NAMALWA (cell line): ENCODE data around the gene EN1.

ENCODE experiments used
- DNase-seq: peaks from one replicate; pipeline ENCODE4 v3.0.0-alpha.2; 2015; ENCODE audit warnings: low spot score

EN1 gene

DNA sequence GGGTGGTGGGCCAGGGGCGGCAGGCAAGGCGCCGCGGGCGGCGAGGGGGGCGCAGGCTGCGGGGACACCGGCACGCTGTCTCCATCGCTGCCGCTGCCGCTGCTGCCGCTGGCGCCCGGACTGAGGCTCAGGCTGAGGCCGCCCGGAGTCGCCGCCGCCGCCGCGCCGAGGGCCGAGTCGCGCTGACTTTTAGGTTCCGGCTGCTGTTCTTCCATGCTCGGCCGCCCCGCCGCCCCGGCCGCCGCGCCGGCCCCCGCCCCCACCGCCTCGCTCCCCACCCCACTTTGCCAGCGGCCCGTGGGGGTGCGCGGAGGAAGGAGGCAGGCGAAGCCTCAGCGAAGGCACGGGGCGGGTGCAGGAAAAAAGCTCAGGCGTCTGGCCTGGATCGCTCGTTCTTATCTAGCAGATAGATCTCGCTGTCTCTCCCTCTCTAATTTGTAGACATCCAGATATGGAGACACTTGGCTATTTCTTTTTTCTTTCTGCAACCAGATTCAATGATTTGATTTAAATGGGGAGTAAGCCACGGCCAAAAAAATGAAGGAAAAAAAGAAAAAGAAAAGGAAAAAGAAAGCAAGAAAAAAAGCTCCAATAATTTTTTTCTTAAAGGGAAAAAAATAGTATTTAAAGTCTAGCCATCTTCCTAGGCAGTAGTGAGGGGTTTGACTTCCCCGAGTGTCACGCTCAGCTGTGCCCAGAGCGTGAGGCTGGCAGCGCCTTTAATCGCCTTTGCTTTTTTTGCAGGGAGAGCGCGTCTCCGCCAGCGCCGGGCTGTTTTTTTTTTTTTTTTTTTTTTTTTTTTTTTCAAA lies at the start of gene EN1:
TSS of gene EN1 (minus strand) at position 696 of the 809 bp plus-strand sequence. CDS start at position 215, 481 bp downstream.
- no peak for DNase-seq

GRCh38 chr2:118893100-118893499 lies 45.7 kb upstream of the EN1 start:
- DNase-seq = no peak

- no peak for DNase-seq
Measured at GRCh38 chr2:118889995-118890394, 42.5 kb upstream of the EN1 start.

DNA sequence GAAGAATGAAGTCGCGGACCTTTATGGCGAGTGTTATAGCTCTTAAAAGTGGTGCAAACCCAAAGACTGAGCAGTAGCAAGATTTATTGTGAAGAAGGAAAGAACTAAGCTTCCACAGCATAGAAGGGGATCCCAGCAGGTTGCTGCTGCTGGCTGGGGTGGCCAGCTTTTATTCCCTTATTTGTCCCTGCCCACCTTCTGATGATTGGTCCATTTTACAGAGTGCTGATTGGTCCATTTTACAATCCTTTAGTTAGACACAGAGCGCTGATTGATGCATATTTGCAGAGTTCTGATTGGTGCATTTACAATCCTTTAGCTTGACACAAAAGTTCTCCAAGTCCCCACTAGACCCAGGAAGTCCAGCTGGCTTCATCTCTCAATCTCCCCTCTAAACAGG lies 36.3 kb upstream of the EN1 start:
- DNase-seq = no peak

- DNase-seq = peak; percentile 86
Measured at GRCh38 chr2:118882693-118883336, 35.4 kb upstream of the EN1 start.

DNA sequence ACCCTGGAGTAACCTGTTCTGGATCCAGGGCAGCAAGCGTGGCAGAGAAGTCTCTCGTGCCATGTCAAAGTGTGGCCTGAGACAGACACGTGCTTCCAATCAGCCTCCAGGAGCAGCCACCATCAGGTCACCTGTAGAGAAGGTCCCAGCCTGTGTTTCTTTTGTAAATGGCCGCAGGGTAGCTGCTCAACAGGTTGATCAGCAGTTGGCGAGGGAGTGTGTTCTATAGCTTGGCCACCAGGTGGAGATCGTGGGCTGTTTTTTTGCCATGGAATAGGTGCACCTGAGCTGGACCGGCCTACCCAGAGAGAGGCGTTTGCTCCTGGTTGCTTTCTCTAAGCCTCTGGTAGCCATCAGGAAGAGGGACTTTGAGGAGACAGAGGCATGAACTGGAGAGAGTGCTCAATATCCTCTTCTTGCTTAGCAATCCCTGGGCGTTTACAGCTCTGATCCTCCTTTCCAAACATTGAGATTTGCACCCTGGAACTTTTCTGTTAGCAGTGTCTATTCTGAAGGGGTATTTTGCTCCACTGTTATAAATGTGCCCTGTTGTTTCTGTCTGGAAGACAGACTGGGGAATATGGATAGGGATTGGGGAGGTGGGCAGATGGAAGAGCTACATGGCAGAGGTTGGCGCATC lies 34.2 kb upstream of the EN1 start:
- peak; percentile 74 for DNase-seq

- no peak for DNase-seq
Measured at GRCh38 chr2:118880501-118880900, 33.1 kb upstream of the EN1 start.

- no peak for DNase-seq
Measured at GRCh38 chr2:118878531-118879149, 31.2 kb upstream of the EN1 start.

- no peak for DNase-seq
Measured at GRCh38 chr2:118875318-118875717, 27.9 kb upstream of the EN1 start.

DNA sequence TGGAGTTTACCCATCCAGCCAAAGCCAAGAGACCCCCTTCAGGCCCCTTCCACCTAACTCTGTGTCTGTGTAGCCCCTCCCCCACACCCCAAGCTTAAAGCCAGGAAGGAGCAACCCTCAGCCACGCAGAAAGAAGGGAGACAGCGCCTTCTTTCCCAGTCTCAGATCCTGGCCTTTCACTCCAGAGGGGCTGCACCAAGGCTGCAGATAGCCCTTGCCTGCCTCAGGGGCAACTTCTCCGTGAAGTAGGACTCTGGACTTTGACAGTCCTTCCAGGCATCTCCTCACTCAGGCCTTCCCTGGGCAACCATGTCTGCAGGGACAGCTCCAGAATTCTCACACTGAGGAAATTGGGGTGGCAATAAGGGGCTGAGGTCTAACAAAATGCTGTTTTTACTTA lies 26.9 kb upstream of the EN1 start:
- DNase-seq = no peak

DNA sequence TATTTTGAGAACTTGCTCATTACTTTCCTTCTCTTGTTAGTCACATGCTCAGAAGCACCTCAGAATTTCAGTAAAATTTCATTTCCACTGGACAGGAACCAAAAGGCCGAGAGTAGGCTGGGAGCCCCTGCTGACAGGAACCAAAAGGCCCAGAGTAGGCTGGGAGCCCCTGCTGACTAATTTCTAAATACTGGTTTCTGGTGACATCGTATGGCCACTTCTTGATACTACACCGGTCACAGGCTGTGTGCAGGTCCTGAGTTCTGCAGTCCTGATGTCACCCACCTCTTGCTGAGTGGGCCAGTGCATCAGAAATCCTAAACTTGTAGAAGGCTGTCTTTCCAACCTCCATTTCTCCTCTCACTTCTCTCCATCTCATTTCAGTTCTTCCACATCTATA lies 17.7 kb upstream of the EN1 start:
- peak; percentile 75 for DNase-seq

GRCh38 chr2:118864207-118864606 lies 16.8 kb upstream of the EN1 start:
- no peak for DNase-seq

DNA sequence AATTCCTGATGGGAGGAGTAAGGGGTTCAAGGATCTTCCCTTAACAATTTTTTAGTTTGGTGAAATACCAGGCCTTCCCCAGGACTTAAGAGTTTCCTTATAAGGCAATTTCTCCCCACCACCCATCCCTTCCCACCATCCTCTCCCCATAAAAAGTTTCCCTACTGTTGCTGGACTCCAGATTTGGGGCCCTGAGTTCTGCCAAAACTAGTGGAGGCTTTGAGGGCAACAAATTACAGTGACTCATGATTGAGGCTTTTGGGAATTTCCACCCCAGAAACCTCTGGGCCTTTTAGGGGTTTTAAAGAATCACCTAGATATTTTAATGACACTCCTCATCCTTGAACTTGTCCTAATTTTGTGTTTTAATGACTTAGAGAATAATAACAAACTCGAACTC lies 14.3 kb upstream of the EN1 start:
- DNase-seq = no peak

DNA sequence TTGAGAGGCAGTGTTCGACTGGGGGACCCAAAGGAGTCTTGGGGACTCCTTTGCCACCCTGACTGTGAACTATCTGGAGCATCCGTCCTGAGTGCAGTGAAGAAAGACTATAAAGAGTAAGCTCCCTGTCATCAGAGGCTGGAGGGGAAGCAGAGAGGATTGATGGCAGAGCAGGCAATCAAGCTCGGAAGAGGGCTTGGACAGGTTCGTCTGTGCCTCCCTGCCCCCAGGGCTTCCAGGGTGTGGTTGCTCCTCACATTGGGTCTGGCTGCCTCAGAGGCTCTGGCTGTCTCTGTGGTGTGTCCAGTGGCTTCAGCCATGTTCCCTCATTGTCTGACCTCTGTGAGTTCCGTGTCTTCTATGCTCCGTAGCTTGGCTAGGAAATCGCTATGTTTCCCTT lies 13.8 kb upstream of the EN1 start:
- no peak for DNase-seq

- no peak for DNase-seq
Measured at GRCh38 chr2:118860506-118860905, 13.1 kb upstream of the EN1 start.

DNA sequence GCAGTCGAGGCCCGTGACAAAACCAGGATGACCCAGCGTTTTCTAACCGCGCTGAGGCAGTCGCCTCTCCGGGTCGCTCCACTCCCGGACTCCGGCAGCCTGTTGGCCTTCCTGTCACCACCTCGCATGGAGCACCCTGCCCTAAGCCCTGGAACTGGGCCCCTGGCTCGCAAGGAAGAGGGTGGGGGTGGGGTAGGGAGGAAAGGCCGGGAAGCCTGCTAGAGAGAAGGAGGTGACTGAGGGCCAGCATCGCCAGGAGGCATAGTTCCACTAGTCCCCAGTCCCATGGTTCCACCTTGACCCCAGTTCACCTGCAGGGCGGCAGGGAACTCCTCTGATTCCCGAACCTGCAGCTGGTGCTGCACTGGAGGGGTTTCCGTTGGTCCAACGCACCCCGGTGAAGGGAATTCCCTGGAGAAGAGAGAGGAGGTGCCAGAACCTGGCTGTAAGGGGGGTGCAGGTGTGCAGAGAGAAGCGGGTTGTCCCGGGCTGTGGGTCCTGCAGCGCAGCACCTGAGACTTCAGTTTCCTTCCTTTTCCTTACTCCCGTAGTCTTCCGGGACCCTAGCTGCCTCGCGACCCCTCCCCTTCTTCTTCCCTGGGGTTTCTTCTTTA lies 11.8 kb upstream of the EN1 start:
- no peak for DNase-seq

- DNase-seq = no peak
Measured at GRCh38 chr2:118858485-118859156, 11.2 kb upstream of the EN1 start.

GRCh38 chr2:118857677-118858484 lies 10.4 kb upstream of the EN1 start:
- DNase-seq = no peak

GRCh38 chr2:118856978-118857676 lies 9.7 kb upstream of the EN1 start:
- no peak for DNase-seq

GRCh38 chr2:118856330-118856977 lies 9.0 kb upstream of the EN1 start:
- no peak for DNase-seq
